Erythroblast (primary cell): ENCODE measurements around the gene CCDC154.

Source experiments
- GATA1 ChIP-seq: IDR thresholded peaks from 2 replicates; pipeline ENCODE4 v1.6.1; 2011; ENCODE audit warnings: low read depth, mild to moderate bottlenecking, control low read depth, low read length, moderate library complexity
- POLR2A ChIP-seq: IDR thresholded peaks from 2 replicates; pipeline ENCODE4 v1.6.1; 2011; ENCODE audit warnings: mild to moderate bottlenecking, low read length

DNA sequence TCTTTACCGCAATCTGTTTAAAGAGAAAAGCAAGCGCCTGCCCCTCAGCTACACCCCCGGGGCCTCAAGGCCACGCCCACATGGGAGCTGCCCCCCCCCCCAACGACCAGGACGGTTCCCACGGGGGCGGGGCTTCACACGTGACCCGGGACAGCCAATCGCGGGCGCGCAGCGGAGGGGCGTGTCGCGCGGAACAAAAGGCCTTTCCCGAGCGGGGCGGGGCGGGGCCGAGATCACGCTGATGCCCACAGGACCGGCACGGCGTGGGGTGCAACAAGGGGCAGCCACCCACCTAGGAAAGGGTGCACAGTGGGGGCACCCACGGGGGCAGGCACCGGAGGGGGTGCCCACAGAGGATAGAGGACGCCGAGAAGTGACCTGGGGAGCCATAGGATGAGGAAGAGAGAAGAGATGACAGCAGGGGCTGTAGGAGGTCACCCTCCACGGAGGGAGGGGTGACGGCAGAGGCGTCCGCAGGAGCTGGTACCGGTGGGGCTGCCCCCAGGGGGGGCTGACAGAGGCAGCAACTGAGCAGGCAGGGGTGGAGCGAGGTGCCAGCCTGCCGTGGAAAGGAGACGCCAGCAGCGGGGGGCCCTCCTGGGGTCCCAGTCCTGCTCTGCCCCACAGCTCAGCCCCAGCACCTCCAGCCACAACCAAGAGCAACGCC lies 36.1 kb downstream of the CCDC154 start:
- TF ChIP-seq POLR2A (no peak), GATA1 (no peak)
